Measurements from ENCODE around the gene MT1B.
A peak's percentile ranks its signal among the peaks of the same experiment; 100 is the strongest.

Gene MT1B

DNA sequence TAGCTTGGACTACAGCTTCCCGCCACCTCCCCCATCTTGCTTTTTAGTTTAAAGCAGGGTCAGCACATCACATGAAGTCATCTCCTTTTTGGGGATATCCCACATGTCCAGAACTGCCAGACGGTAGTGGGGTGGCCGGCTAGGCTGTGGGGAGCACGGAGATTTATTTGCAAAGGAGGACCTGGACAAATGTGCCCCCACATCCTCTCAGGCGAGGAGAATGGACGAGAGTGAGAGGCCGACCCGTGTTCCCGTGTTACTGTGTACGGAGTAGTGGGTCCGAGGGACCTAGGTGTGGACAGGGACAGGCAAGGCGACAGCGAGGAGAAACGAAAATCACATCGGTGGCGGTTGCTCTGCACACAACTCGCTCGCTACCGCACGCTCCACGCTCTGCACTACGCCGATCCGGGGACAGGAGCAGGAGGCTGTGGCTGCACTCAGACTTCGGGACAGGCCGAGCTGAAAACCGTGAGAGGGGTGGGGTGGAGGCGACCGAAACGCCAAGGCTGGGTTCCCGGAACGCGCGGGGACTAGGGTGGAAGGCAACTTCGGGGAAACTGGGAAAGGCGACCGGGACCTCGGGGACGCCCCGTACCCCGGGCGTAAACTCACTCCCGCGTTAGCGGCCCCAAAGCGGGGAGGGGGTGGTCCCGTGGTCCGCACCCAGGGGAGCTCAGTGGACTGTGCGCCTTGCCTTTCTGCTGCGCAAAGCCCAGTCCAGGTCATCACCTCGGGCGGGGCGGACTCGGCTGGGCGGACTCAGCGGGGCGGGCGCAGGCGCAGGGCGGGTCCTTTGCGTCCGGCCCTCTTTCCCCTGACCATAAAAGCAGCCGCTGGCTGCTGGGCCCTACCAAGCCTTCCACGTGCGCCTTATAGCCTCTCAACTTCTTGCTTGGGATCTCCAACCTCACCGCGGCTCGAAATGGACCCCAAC lies 13.6 kb upstream of the MT1B start, which contains the start of gene MT1A:
Gene MT1A, plus strand, starts transcription at position 853 of the 937 bp plus-strand sequence. Its CDS starts 73 bp downstream, at position 926.
- DNase-seq (ENCODE audit: low read depth): no peak
- no peak within 1 kb of the TSS for H3K4me3 ChIP-seq (ENCODE audit: low read depth, low read length)

GRCh38 chr16:56639045-56639444 lies 12.6 kb upstream of the MT1B start:
- TF ChIP-seq, protein P1, sequence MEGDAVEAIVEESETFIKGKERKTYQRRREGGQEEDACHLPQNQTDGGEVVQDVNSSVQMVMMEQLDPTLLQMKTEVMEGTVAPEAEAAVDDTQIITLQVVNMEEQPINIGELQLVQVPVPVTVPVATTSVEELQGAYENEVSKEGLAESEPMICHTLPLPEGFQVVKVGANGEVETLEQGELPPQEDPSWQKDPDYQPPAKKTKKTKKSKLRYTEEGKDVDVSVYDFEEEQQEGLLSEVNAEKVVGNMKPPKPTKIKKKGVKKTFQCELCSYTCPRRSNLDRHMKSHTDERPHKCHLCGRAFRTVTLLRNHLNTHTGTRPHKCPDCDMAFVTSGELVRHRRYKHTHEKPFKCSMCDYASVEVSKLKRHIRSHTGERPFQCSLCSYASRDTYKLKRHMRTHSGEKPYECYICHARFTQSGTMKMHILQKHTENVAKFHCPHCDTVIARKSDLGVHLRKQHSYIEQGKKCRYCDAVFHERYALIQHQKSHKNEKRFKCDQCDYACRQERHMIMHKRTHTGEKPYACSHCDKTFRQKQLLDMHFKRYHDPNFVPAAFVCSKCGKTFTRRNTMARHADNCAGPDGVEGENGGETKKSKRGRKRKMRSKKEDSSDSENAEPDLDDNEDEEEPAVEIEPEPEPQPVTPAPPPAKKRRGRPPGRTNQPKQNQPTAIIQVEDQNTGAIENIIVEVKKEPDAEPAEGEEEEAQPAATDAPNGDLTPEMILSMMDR (IDR thresholded peaks at IDR 0.05; ENCODE audit: low read depth, low read length, missing control alignments): no peak
- DNase-seq (ENCODE audit: low read depth): no peak
- no peak overlapping the region for H3K4me3 ChIP-seq (ENCODE audit: low read depth, low read length)

More for the DNA sequence above, 13.6 kb upstream of the MT1B start, which contains the start of gene MT1A:
- TF ChIP-seq, protein P1 (IDR thresholded peaks at IDR 0.05; ENCODE audit: low read depth, low read length, missing control alignments): no peak

DNA sequence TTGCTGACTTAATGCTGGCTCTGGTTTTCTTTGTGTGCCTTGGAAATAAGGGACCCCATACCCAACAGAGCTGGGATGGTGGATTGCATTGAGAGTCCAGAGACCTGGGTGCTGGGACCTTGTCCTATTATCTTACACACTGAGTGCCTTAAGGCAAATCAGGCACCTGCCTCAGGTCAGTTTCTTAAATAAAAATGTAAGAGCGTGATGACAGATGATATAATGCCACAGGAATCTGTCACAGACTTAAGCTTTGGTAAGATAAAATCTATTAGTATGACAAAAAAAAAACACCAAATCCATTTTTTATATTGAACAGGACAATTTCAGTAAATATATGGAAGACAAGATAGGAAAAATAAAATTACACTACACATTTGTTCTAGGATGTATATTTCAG lies 11.6 kb upstream of the MT1B start:
- H3K4me3 ChIP-seq (ENCODE audit: low read depth, low read length): no peak overlapping the region
- DNase-seq (ENCODE audit: low read depth): no peak
- TF ChIP-seq, protein P1 (IDR thresholded peaks at IDR 0.05; ENCODE audit: low read depth, low read length, missing control alignments): no peak

GRCh38 chr16:56641166-56641565 lies 10.5 kb upstream of the MT1B start:
- TF ChIP-seq, protein P1 (IDR thresholded peaks at IDR 0.05; ENCODE audit: low read depth, low read length, missing control alignments): no peak
- no peak for DNase-seq (ENCODE audit: low read depth)

GRCh38 chr16:56643080-56643778 lies 8.5 kb upstream of the MT1B start:
- TF ChIP-seq, protein P1 (IDR thresholded peaks at IDR 0.05; ENCODE audit: low read depth, low read length, missing control alignments): peak; percentile 15
- H3K4me3 ChIP-seq (ENCODE audit: low read depth, low read length): no peak overlapping the region; the same call in 1 of the 2 replicates
- DNase-seq (ENCODE audit: low read depth): no peak

More at GRCh38 chr16:56641166-56641565, 10.5 kb upstream of the MT1B start:
- no peak overlapping the region for H3K4me3 ChIP-seq (ENCODE audit: low read depth, low read length)

DNA sequence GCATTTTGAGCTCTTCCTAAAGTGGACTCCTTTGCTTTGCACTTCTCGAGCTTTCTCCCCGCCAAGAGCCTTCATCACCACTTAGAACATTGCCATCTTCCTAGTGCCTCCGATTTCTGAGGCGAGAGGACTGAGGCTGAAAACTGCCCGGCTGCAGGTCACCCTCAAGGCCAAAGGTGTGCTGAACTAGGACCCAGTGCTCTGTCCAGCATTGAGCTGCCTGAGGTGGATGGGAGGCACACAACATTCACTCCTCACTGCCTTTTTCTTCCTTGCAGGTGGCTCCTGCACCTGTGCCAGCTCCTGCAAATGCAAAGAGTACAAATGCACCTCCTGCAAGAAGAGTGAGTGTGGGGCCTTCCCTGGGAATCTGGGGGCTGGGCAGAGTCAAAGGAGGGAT lies 7.9 kb upstream of the MT1B start:
- TF ChIP-seq, protein P1 (IDR thresholded peaks at IDR 0.05; ENCODE audit: low read depth, low read length, missing control alignments): no peak
- H3K4me3 ChIP-seq (ENCODE audit: low read depth, low read length): no peak overlapping the region
- DNase-seq (ENCODE audit: low read depth): no peak

All from GM12864 (cell line).